HEK293T (cell line): ENCODE results near the gene FAM3C.
"Not testable (repeated sequence)": the region's sequence is repeated elsewhere in the genome, so short reads cannot be mapped to it uniquely, and the experiment has no call there.

Experiments used
- ARNT ChIP-seq: fragments of 450-650 bp; IDR thresholded peaks from 2 replicates; pipeline ENCODE4 v1.6.1; 2017; ENCODE audit warnings: mild to moderate bottlenecking
- L3MBTL2 ChIP-seq: fragments of 450-650 bp; conservative IDR thresholded peaks from 2 replicates; pipeline ENCODE4 v1.6.1; 2016; ENCODE audit warnings: mild to moderate bottlenecking
- LEF1 ChIP-seq: fragments of 450-650 bp; IDR thresholded peaks from 2 replicates; pipeline ENCODE4 v1.6.1; 2017; ENCODE audit warnings: mild to moderate bottlenecking, borderline replicate concordance
- SP1 ChIP-seq: fragments of 450-650 bp; IDR thresholded peaks from 2 replicates; pipeline ENCODE4 v1.6.1; 2017
- SUZ12 ChIP-seq: fragments of 450-650 bp; IDR thresholded peaks from 2 replicates; pipeline ENCODE4 v1.6.1; 2016; ENCODE audit warnings: mild to moderate bottlenecking
- TARDBP ChIP-seq: fragments of 450-650 bp; IDR thresholded peaks from 2 replicates; pipeline ENCODE4 v1.6.1; 2016
- TF ChIP-seq, protein P1 (sequence below): fragments of 450-650 bp; IDR thresholded peaks from 2 replicates; pipeline ENCODE4 v1.6.1; 2016

DNA sequence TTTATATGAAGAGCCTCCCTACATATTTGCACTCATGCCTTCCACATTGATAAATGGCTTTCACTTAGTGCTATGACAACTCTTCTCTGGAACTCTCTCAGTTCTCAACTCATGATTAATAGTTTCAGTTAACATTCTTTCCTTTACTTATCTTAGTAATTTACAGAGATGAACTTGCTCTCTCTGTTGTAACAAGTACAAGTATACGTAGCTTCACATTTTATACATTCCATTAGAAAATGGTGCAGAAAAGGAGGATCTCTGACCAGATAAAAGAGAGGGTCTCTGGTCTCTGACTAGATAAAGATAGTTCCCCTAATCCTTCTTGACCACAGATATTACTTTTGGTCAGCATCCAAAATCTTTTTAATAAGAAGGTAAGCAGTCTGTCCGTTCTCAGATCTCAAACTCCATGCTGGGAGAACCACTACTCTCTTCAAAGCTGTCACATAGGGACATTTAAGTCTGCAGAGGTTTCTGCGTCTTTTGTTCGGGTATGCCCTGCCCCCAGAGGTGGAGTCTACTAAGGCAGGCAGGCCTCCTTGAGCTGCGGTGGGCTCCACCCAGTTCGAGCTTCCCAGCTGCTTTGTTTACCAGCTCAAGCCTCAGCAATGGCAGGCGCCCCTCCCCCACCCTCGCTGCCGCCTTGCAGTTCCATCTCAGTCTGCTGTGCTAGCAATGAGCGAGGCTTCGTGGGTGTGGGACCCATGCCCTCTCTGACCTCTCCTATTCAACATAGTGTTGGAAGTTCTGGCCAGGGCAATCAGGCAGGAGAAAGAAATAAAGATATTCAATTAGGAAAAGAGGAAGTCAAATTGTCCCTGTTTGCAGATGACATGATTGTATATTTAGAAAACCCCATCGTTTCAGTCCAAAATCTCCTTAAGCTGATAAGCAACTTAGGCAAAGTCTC, 42.2 kb upstream of the FAM3C start:
- TF ChIP-seq TARDBP, LEF1, SP1, ARNT, SUZ12, L3MBTL2: not testable (repeated sequence)
- TF ChIP-seq, protein P1, sequence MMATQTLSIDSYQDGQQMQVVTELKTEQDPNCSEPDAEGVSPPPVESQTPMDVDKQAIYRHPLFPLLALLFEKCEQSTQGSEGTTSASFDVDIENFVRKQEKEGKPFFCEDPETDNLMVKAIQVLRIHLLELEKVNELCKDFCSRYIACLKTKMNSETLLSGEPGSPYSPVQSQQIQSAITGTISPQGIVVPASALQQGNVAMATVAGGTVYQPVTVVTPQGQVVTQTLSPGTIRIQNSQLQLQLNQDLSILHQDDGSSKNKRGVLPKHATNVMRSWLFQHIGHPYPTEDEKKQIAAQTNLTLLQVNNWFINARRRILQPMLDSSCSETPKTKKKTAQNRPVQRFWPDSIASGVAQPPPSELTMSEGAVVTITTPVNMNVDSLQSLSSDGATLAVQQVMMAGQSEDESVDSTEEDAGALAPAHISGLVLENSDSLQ, result not testable (repeated sequence)
